ENCODE results near the gene METRN. TPM values are rescaled to one million over a fixed set of nuclear protein-coding genes. Genes with fewer than 3 reads are reported as not detected.

The METRN gene
- total and polyA plus RNA-seq, 2 experiments from 2014 or later, result 21.6 to 98.1 TPM

DNA sequence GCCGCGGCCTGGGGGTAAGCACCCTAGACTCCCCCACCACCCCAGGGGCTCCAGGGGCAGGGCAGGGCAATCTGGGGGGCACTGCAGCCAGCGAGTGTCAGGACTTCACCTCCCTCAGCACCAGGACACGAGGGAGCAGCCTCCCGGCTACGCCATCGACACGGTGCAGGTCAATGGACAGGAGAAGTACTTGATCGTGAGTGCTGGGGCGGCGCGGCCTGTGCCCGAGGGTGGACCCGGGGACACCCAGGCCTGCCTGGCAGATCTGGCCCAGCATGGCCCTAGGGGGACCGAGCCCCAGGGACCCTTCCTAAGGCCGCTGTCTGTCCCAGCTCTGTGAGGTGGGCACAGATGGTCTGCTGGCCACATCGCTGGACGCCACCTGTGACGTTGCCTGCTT lies 42.5 kb upstream of the METRN start:
- Histone ChIP-seq H3K79me2 (ENCODE audit: insufficient read depth) (peaks cover 24% of the 10 kb centered on the region), H3K9me2 (ENCODE audit: insufficient read depth) (no peaks in the 10 kb centered on the region), H4K20me1 (ENCODE audit: insufficient read depth) (no peaks in the 10 kb centered on the region), H3K9ac (no peak overlapping the region), H3K36me3 (ENCODE audit: low read depth) (no peaks in the 10 kb centered on the region), H3K27me3 (replicated peaks; ENCODE audit: insufficient read depth) (no peaks in the 10 kb centered on the region), H3K4me1 (ENCODE audit: insufficient read depth) (no peaks in the 10 kb centered on the region; the same call in 1 of the 2 replicates), H3K4me2 (ENCODE audit: unreplicated experiment) (no peak overlapping the region), H3F3A (ENCODE audit: insufficient read depth) (no peaks in the 10 kb centered on the region), H3K9me3 (ENCODE audit: low read depth) (no peaks in the 10 kb centered on the region), H3K4me3 (no peak overlapping the region), H2AFZ (no peak overlapping the region), H3K27ac (no peak overlapping the region)
- no peak for DNase-seq
- in situ Hi-C loops (cut with MboI), result no loop called here
- 90 to 92% methylated on average over 14 to 19 of the region's 19 CpGs for WGBS, 2 experiments (ENCODE audit: low coverage in 1 of 2, low lambda C conversion rate in 2 of 2, missing lambda C conversion rate in 2 of 2)
- TF ChIP-seq EZH2phosphoT487 (IDR thresholded peaks at IDR 0.05; ENCODE audit: insufficient read depth, low read depth), result no peak
- no peak for TF ChIP-seq EZH2 (IDR thresholded peaks at IDR 0.05; ENCODE audit: insufficient read depth, poor library complexity, severe bottlenecking)

DNA sequence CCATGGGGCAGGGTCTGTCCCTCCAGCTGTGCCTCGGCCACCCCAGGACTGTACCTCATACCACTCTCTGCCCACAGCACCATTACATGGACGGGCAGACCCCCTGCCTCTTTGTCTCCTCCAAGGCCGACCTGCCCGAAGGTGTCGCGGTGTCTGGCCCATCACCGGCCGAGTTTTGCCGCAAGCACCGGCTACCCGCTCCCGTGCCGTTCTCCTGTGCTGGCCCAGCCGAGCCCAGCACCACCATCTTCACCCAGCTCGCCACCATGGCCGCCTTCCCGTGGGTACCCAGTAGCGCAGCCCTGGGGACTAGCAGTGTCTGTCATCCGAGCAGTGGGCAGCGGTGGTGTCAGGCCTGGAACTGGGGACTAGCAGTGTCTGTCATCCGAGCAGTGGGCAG lies 42.1 kb upstream of the METRN start:
- Histone ChIP-seq H3K9me2 (ENCODE audit: insufficient read depth) (no peaks in the 10 kb centered on the region), H3F3A (ENCODE audit: insufficient read depth) (no peaks in the 10 kb centered on the region), H2AFZ (no peak overlapping the region), H3K9ac (no peak overlapping the region), H3K36me3 (ENCODE audit: low read depth) (no peaks in the 10 kb centered on the region), H3K4me1 (ENCODE audit: insufficient read depth) (no peaks in the 10 kb centered on the region; the same call in 1 of the 2 replicates), H3K9me3 (ENCODE audit: low read depth) (no peaks in the 10 kb centered on the region), H4K20me1 (ENCODE audit: insufficient read depth) (no peaks in the 10 kb centered on the region), H3K27me3 (replicated peaks; ENCODE audit: insufficient read depth) (no peaks in the 10 kb centered on the region), H3K4me2 (ENCODE audit: unreplicated experiment) (no peak overlapping the region), H3K79me2 (ENCODE audit: insufficient read depth) (peaks cover 24% of the 10 kb centered on the region), H3K4me3 (no peak overlapping the region), H3K27ac (no peak overlapping the region)
- DNase-seq, result no peak
- WGBS, 2 experiments (ENCODE audit: low coverage in 1 of 2, low lambda C conversion rate in 2 of 2, missing lambda C conversion rate in 2 of 2), result 93 to 99% methylated on average over 20 to 21 of the region's 21 CpGs
- in situ Hi-C loops (cut with MboI), result no loop called here
- TF ChIP-seq EZH2 (IDR thresholded peaks at IDR 0.05; ENCODE audit: insufficient read depth, poor library complexity, severe bottlenecking), result no peak
- no peak for TF ChIP-seq EZH2phosphoT487 (IDR thresholded peaks at IDR 0.05; ENCODE audit: insufficient read depth, low read depth)

DNA sequence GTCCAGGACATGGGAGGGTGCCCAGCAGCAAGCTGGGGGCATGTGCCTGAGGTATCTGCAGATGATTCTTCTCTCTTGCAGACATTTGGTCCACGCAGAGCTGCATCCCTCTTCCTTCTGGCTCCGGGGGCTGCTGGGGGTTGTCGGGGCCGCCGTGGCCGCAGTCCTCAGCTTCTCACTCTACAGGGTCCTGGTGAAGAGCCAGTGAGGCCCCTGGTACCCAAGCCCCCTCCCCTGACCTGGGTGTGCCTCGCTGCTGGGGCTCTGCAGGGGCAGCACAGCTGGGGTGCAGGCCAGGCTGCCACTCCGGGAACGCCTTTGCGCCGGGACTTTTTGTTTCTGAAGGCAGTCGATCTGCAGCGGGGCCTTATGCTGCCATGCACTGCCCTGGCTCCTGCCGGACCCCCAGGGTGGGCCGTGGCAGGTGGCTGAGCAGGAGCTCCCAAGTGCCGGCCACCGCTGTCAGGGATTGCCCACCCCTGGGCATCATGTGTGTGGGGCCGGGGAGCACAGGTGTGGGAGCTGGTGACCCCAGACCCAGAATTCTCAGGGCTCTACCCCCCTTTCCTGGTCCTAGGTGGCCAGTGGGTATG lies 41.4 kb upstream of the METRN start:
- H3K9ac ChIP-seq, result no peak overlapping the region
- H3K36me3 ChIP-seq (ENCODE audit: low read depth), result no peaks in the 10 kb centered on the region
- 87 to 88% methylated on average over 18 of the region's 18 CpGs for whole genome bisulfite sequencing, 2 experiments (ENCODE audit: low coverage in 1 of 2, low lambda C conversion rate in 2 of 2, missing lambda C conversion rate in 2 of 2)
- no peak overlapping the region for H3K4me2 ChIP-seq (ENCODE audit: unreplicated experiment)
- no peaks in the 10 kb centered on the region for H3K27me3 ChIP-seq (replicated peaks; ENCODE audit: insufficient read depth)
- H3K27ac ChIP-seq, result no peak overlapping the region
- H3K9me3 ChIP-seq (ENCODE audit: low read depth), result no peaks in the 10 kb centered on the region
- TF ChIP-seq EZH2 (IDR thresholded peaks at IDR 0.05; ENCODE audit: insufficient read depth, poor library complexity, severe bottlenecking) (no peak), EZH2phosphoT487 (IDR thresholded peaks at IDR 0.05; ENCODE audit: insufficient read depth, low read depth) (no peak)
- peaks cover 19% of the 10 kb centered on the region for H3K79me2 ChIP-seq (ENCODE audit: insufficient read depth)
- H3K4me1 ChIP-seq (ENCODE audit: insufficient read depth), result no peaks in the 10 kb centered on the region; the same call in 1 of the 2 replicates
- no peak for DNase-seq
- H4K20me1 ChIP-seq (ENCODE audit: insufficient read depth), result no peaks in the 10 kb centered on the region
- no peak overlapping the region for H2AFZ ChIP-seq
- no peaks in the 10 kb centered on the region for H3F3A ChIP-seq (ENCODE audit: insufficient read depth)
- no peaks in the 10 kb centered on the region for H3K9me2 ChIP-seq (ENCODE audit: insufficient read depth)
- in situ Hi-C loops (cut with MboI), result no loop called here
- no peak overlapping the region for H3K4me3 ChIP-seq

DNA sequence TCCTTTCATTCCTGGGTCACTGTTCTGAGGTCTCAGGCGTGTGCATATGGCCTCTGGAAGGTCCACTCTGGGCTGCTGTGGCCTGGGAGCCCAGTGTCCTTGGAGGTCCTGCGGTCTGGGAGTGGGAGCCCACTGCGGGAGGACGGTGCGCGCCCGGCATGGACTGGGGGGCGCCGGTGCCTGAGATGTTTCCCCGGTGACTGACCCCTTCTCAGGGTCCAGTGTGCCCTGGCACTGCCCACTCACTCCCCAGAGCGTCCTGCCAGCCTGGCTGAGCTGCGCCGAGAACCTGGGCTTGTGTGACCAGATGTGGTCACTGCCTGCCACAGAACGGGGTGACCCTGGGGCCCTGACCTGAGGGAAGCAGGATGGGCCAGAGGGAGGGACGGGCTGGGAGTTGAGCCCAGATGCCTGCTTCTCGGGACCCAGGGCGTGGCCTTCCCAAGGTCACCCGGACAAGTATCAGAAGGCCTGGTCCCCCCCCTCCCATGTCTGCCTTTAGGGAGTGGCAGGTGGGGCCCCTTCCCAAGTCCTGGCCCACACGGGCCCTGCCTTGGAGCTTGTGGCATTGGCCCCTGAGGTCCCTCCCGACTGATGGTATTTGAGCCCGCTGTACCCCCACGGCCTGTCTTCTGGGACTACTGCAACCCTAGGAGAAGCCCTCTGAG lies 40.6 kb upstream of the METRN start:
- Histone ChIP-seq H3K79me2 (ENCODE audit: insufficient read depth) (peaks cover 10% of the 10 kb centered on the region), H3F3A (ENCODE audit: insufficient read depth) (no peaks in the 10 kb centered on the region), H3K27ac (no peak overlapping the region), H3K36me3 (ENCODE audit: low read depth) (no peaks in the 10 kb centered on the region), H3K9me3 (ENCODE audit: low read depth) (no peaks in the 10 kb centered on the region), H3K4me1 (ENCODE audit: insufficient read depth) (no peaks in the 10 kb centered on the region; the same call in 1 of the 2 replicates), H3K4me2 (ENCODE audit: unreplicated experiment) (no peak overlapping the region), H3K4me3 (no peak overlapping the region), H3K9ac (no peak overlapping the region), H3K27me3 (replicated peaks; ENCODE audit: insufficient read depth) (no peaks in the 10 kb centered on the region), H2AFZ (no peak overlapping the region), H3K9me2 (ENCODE audit: insufficient read depth) (no peaks in the 10 kb centered on the region), H4K20me1 (ENCODE audit: insufficient read depth) (no peaks in the 10 kb centered on the region)
- 82 to 83% methylated on average over 22 of the region's 22 CpGs for WGBS, 2 experiments (ENCODE audit: low coverage in 1 of 2, low lambda C conversion rate in 2 of 2, missing lambda C conversion rate in 2 of 2)
- TF ChIP-seq EZH2phosphoT487 (IDR thresholded peaks at IDR 0.05; ENCODE audit: insufficient read depth, low read depth), result no peak
- no peak for TF ChIP-seq EZH2 (IDR thresholded peaks at IDR 0.05; ENCODE audit: insufficient read depth, poor library complexity, severe bottlenecking)
- in situ Hi-C loops (cut with MboI), result no loop called here
- no peak for DNase-seq
